ENCODE data around the gene XCL1.
"Not testable (repeated sequence)": the region's sequence is repeated elsewhere in the genome, so short reads cannot be mapped to it uniquely, and the experiment has no call there.

XCL1 gene

GRCh38 chr1:168554603-168555483 is 21.6 kb upstream of the XCL1 start:
- no peak for DNase-seq
- no peaks in the 10 kb centered on the region for H3K36me3 Mint-ChIP-seq
- no peaks in the 10 kb centered on the region for H3K27me3 Mint-ChIP-seq
- no peak overlapping the region for H3K27ac Mint-ChIP-seq
- peaks cover 35% of the 10 kb centered on the region for H3K4me1 Mint-ChIP-seq
- CTCF ChIA-PET: interaction anchor here (1.1 to 1.8 kb wide), 2 partner anchors 8 to 113 kb away, joined by 4 read pairs; no protein-coding TSS in a partner anchor
- no peak overlapping the region for H3K4me3 Mint-ChIP-seq
- H3K9me3 Mint-ChIP-seq: no peaks in the 10 kb centered on the region

GRCh38 chr1:168555508-168556046 is 20.8 kb upstream of the XCL1 start:
- no peaks in the 10 kb centered on the region for H3K36me3 Mint-ChIP-seq
- DNase-seq: no peak
- no peaks in the 10 kb centered on the region for H3K27me3 Mint-ChIP-seq
- CTCF ChIA-PET: interaction anchor here (0.5 to 1.8 kb wide), 4 partner anchors 9 to 120 kb away, joined by 3 to 4 read pairs (median 4); no protein-coding TSS in a partner anchor
- H3K27ac Mint-ChIP-seq: peak overlapping the region; percentile 35
- peaks cover 35% of the 10 kb centered on the region for H3K4me1 Mint-ChIP-seq
- H3K9me3 Mint-ChIP-seq: no peaks in the 10 kb centered on the region
- H3K4me3 Mint-ChIP-seq: no peak overlapping the region

DNA sequence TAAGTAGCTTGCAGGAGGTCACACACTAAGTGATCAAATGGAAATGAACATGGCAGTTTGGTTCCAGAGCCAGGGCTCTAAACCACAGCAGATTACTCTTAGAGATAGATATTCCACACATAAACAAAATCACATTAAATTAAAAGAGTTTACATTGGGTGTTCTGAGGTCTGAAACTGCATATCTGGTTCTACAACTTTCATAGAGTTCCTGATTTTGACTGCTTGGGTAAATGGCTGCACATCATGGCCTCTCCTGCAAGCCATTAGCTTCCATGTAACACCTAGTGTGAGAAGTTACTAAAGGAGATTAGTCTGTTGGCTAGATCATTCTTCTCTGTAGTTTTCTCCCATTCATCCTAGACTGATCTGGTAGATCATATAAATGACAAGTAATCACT is 19.8 kb upstream of the XCL1 start:
- peaks cover 35% of the 10 kb centered on the region for H3K4me1 Mint-ChIP-seq
- CTCF ChIA-PET: interaction anchor here (1.1 kb wide), 1 partner anchor 9 kb away, joined by 3 read pairs; no protein-coding TSS in a partner anchor

DNA sequence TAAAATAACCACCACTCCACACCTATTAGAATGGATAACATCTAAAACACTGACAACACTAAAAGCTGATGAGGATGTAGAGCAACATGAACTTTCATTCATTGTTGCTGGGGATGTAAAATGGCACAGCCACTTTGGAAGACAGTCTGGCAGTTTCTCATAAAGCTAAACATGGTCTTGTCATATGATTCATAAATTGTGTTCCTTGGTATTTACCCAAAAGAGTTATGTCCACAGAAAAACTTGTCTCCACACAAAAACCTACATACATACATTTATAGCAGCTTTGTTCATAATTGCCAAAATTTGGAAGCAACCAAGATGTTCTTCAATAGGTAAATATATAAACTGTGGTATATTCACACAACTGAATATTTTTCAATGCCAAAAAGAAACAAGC is 16.0 kb upstream of the XCL1 start:
- H3K4me1 Mint-ChIP-seq: peaks cover 26% of the 10 kb centered on the region
- peaks cover 13% of the 10 kb centered on the region for H3K27me3 Mint-ChIP-seq
- no peak for DNase-seq
- CTCF ChIA-PET: no interaction called here
- H3K36me3 Mint-ChIP-seq: no peaks in the 10 kb centered on the region
- H3K4me3 Mint-ChIP-seq: no peak overlapping the region
- peaks cover 13% of the 10 kb centered on the region for H3K9me3 Mint-ChIP-seq
- no peak overlapping the region for H3K27ac Mint-ChIP-seq

More for the DNA sequence above, 19.8 kb upstream of the XCL1 start:
- H3K27me3 Mint-ChIP-seq: no peaks in the 10 kb centered on the region
- no peak for DNase-seq
- H3K36me3 Mint-ChIP-seq: no peaks in the 10 kb centered on the region
- H3K9me3 Mint-ChIP-seq: no peaks in the 10 kb centered on the region
- H3K27ac Mint-ChIP-seq: no peak overlapping the region
- H3K4me3 Mint-ChIP-seq: no peak overlapping the region

- CTCF ChIA-PET: no interaction called here
- peaks cover 14% of the 10 kb centered on the region for H3K27me3 Mint-ChIP-seq
- no peaks in the 10 kb centered on the region for H3K36me3 Mint-ChIP-seq
- H3K4me1 Mint-ChIP-seq: peaks cover 16% of the 10 kb centered on the region
- H3K4me3 Mint-ChIP-seq: no peak overlapping the region
- peaks cover 13% of the 10 kb centered on the region for H3K9me3 Mint-ChIP-seq
- H3K27ac Mint-ChIP-seq: peak overlapping the region; percentile 2
- DNase-seq: no peak
Observed at GRCh38 chr1:168561989-168562388, 14.4 kb upstream of the XCL1 start.

GRCh38 chr1:168565825-168566224 is 10.6 kb upstream of the XCL1 start:
- H3K4me1 Mint-ChIP-seq: no peaks in the 10 kb centered on the region
- peaks cover 13% of the 10 kb centered on the region for H3K9me3 Mint-ChIP-seq
- CTCF ChIA-PET: interaction anchor here (0.7 kb wide), 1 partner anchor 10 kb away, joined by 3 read pairs; no protein-coding TSS in a partner anchor
- H3K36me3 Mint-ChIP-seq: no peaks in the 10 kb centered on the region
- peaks cover 14% of the 10 kb centered on the region for H3K27me3 Mint-ChIP-seq
- no peak for DNase-seq
- H3K27ac Mint-ChIP-seq: no peak overlapping the region
- no peak overlapping the region for H3K4me3 Mint-ChIP-seq

- CTCF ChIA-PET: no interaction called here
- Mint-ChIP-seq H3K27ac (no peak overlapping the region), H3K4me1 (peaks cover under 1% of the 10 kb centered on the region), H3K9me3 (peaks cover 11% of the 10 kb centered on the region), H3K4me3 (no peak overlapping the region), H3K36me3 (no peaks in the 10 kb centered on the region), H3K27me3 (peaks cover 14% of the 10 kb centered on the region)
- no peak for DNase-seq
Observed at GRCh38 chr1:168567007-168567406, 9.4 kb upstream of the XCL1 start.

- DNase-seq: no peak
- CTCF ChIA-PET: no interaction called here
Observed at GRCh38 chr1:168567568-168567967, 8.8 kb upstream of the XCL1 start.

DNA sequence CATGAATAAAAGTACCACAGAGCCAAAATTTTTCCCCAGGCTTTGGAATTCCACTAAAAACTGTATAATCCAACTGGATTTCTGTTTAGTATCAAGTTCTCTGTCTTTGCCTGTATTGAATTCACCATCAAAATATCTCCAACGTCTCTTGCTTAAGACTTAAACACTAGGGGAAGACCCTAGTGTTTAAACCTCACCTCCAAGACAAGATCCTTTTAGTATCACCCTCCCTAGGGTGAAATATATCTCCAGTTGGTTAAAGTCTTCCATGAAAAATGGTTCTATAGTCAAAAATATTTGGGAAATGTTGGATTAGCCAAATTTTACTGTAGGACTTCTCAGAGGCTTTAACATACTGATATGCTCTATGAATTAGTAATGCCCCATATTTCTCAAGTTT is 8.1 kb upstream of the XCL1 start:
- no peak overlapping the region for H3K27ac Mint-ChIP-seq
- peaks cover 6% of the 10 kb centered on the region for H3K4me1 Mint-ChIP-seq
- H3K9me3 Mint-ChIP-seq: peaks cover 7% of the 10 kb centered on the region
- H3K27me3 Mint-ChIP-seq: peaks cover 14% of the 10 kb centered on the region
- CTCF ChIA-PET: interaction anchor here (1.0 to 1.5 kb wide), 2 partner anchors 127 to 225 kb away, joined by 3 to 12 read pairs; no protein-coding TSS in a partner anchor
- no peak overlapping the region for H3K4me3 Mint-ChIP-seq
- no peak for DNase-seq
- no peaks in the 10 kb centered on the region for H3K36me3 Mint-ChIP-seq

More at GRCh38 chr1:168567568-168567967, 8.8 kb upstream of the XCL1 start:
- Mint-ChIP-seq H3K4me3 (no peak overlapping the region), H3K9me3 (peaks cover 11% of the 10 kb centered on the region), H3K36me3 (no peaks in the 10 kb centered on the region), H3K4me1 (peaks cover 6% of the 10 kb centered on the region), H3K27me3 (peaks cover 14% of the 10 kb centered on the region), H3K27ac (no peak overlapping the region)

DNA sequence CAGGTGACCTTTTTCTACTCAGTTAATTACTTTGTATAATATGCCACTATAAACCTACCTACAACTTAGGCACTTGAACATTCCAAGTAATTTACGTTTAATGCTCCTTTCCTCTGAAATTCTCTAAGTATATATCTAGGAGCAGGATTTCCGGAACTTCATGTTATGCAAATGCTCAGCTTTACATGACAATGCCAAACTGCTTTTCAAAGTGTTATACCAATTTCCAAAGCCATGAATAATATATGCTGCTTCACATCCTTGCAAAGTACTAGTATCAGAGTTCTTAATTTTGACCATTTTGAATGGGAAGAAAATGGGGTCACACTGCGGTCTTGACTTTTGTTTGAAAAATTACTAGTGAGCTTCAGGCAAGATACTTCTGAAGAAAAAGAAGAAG is 5.8 kb upstream of the XCL1 start:
- CTCF ChIA-PET: no interaction called here
- Mint-ChIP-seq H3K4me1 (peaks cover 16% of the 10 kb centered on the region), H3K36me3 (peaks cover 2% of the 10 kb centered on the region), H3K27me3 (no peaks in the 10 kb centered on the region), H3K9me3 (no peaks in the 10 kb centered on the region), H3K4me3 (no peak overlapping the region), H3K27ac (no peak overlapping the region)
- DNase-seq: no peak

GRCh38 chr1:168572633-168573032 is 3.8 kb upstream of the XCL1 start:
- CTCF ChIA-PET: no interaction called here
- peaks cover 3% of the 10 kb centered on the region for H3K27me3 Mint-ChIP-seq
- H3K9me3 Mint-ChIP-seq: no peaks in the 10 kb centered on the region
- H3K27ac Mint-ChIP-seq: no peak overlapping the region
- H3K36me3 Mint-ChIP-seq: peaks cover 2% of the 10 kb centered on the region
- no peak for DNase-seq
- no peak overlapping the region for H3K4me3 Mint-ChIP-seq
- peaks cover 18% of the 10 kb centered on the region for H3K4me1 Mint-ChIP-seq

- CTCF ChIA-PET: interaction anchor here (1.6 to 1.7 kb wide), 2 partner anchors 135 to 231 kb away, joined by 4 to 5 read pairs; no protein-coding TSS in a partner anchor
- H3K4me1 Mint-ChIP-seq: peaks cover 18% of the 10 kb centered on the region
- H3K36me3 Mint-ChIP-seq, H3K4me3 Mint-ChIP-seq, H3K27ac Mint-ChIP-seq, H3K9me3 Mint-ChIP-seq, H3K27me3 Mint-ChIP-seq: not testable (repeated sequence)
- peak; percentile 24 for DNase-seq
Observed at GRCh38 chr1:168574234-168574633, 2.2 kb upstream of the XCL1 start.

GRCh38 chr1:168578531-168579185 is 2.3 kb downstream of the XCL1 start:
- DNase-seq, H3K27ac Mint-ChIP-seq, H3K27me3 Mint-ChIP-seq, H3K4me3 Mint-ChIP-seq, H3K9me3 Mint-ChIP-seq, H3K36me3 Mint-ChIP-seq: not testable (repeated sequence)
- peaks cover 12% of the 10 kb centered on the region for H3K4me1 Mint-ChIP-seq
- CTCF ChIA-PET: interaction anchor here (0.9 to 1.8 kb wide), 3 partner anchors 9 to 236 kb away, joined by 3 to 5 read pairs (median 3); no protein-coding TSS in a partner anchor

- CTCF ChIA-PET: interaction anchor here (0.6 kb wide), 1 partner anchor 59 kb away, joined by 3 read pairs; no protein-coding TSS in a partner anchor
- H3K27ac Mint-ChIP-seq, H3K4me3 Mint-ChIP-seq: not testable (repeated sequence)
Observed at GRCh38 chr1:168580290-168580689, 3.9 kb downstream of the XCL1 start.

More at GRCh38 chr1:168580290-168580689, 3.9 kb downstream of the XCL1 start:
- not testable (repeated sequence) for H3K27me3 Mint-ChIP-seq, H3K4me1 Mint-ChIP-seq, H3K36me3 Mint-ChIP-seq, H3K9me3 Mint-ChIP-seq, DNase-seq

Data from activated naive CD4-positive, alpha-beta T cell treated with anti-CD3 and anti-CD28 coated beads, Interleukin-2, amount 10 ng/mL, durations not matched to agents 7 days and 5 days (primary cell).